CD4-positive, alpha-beta T cell treated with Interleukin-21 for 1 hour (primary cell): ENCODE measurements around the gene STXBP6.
"Not testable (repeated sequence)": the region's sequence is repeated elsewhere in the genome, so short reads cannot be mapped to it uniquely, and the experiment has no call there.

Experiments
- DNase-seq: peaks from one replicate; pipeline ENCODE4 v3.0.0-alpha.2; 2020

STXBP6 gene

DNA sequence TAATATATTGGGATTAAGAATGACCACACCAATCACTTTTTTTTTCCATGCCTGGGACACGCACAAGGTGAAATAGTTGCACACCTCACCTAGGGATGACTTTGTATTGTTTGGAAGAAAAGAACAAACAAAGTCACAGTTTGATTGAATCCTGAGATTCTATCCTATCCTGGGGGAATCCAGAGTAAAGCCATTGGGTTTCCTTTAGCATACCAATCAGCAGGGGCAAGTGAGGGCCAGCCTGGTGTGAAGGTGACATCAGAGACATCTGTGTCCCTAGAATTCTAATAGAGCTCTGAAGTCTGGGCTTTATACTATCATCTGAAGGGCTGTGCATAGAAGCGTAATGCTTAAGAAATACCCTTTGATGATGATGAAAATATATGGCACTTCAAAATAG is 199.9 kb downstream of the STXBP6 start:
- no peak for DNase-seq

GRCh38 chr14:24849471-24849870 is 200.5 kb downstream of the STXBP6 start:
- no peak for DNase-seq

DNA sequence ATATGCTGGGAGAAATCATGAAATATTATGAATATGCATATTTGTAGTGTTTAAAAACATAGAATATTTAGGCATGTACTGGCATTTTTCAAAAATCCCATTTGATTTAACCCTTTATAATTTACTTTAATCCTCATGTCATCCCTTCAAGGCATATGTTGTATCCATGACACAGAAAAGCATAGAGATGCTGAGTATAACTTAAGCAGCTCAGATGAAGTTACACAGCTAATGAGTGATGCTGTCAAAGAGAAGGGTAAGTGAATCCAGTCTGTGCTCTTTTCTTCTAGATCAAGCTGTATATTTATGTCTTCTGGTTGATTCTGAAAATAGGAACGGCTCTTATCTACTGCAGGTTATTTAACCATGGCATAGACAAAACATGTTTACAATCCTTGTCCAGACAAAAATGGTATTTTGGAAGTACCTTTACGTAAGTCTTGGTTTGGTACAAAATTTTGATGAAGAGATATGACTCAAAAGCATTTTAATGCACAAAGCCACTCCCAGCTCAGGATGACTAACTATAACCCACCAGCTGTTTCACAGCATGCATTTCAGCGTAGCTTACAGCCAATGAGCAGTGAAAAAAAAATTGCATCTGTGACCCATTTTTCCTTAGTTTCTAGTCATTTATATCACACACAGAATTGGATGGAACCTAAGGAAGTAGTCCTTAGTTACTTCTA is 201.7 kb downstream of the STXBP6 start:
- no peak for DNase-seq

GRCh38 chr14:24847568-24848095 is 202.3 kb downstream of the STXBP6 start:
- no peak for DNase-seq

DNA sequence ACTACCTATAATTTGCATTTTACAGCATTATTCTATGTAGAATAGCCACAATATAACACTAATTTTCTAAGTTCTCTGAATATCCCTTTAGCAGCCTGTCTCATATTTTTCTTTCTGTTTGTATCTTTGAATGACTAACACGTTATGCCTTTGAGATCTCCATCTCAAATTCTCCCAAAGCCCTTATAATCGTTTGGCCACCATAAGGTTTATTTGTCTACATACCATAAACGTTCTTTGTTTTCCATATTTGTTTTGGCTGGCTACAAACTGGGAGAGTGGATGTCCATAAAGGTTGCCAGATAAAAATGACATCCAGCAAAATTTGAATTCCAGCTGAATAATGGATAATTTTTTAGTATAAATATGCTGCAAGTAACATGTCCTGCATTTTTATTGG is 203.7 kb downstream of the STXBP6 start:
- no peak for DNase-seq

DNA sequence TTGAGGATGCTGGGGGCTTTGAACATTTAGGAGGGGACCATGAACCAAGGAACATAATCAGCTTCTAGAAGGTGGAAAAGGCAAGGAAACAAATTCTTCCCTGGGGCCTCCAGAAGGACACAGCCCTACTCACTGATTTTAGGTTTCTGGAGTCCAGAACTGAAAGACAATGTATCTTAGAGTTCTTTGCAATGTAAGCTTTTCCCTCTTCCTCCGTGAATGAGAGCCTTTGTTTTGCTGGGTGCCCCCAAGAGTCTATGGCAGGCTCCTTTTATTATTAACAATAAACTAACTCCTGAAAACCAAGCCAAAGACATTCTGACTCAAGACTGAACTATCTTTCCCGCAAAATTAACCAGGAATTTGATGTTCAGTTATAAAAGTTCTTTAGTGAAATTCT is 204.1 kb downstream of the STXBP6 start:
- no peak for DNase-seq

DNA sequence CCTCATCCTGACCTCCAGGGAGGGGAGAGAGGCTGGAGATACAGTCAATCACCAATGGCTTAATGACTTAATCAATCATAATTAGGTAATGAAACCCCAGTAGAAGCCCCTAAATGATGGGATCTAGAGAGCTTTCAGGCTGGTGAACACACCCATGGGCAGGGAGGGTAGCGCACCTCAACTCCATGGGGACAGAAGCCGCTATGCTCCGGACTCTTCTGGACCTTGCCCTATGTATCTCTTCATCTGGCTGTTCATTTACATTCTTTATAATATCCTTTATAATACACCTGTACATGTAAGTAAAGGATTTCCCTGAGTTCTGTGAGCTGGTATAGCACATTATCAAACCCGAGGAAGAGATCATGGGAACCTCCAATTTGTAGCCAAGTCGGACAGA is 205.9 kb downstream of the STXBP6 start:
- no peak for DNase-seq

DNA sequence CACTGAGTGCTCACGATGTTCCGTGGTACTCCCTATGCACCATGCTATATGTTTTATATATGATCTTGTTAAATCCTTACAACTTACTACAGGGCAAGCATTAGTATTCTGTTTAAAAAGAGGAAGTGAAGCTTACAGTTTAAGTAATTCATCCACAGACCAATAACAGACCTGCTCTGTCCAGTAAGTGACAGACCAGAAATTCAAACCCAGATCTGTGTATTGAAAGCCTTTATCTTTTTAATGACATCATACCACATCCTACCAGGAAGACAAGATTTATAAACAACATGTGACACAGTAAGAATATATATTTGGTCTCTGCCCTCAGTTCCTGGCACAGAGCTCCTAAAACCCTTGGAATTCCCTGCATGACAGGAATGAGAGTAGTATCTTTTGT is 206.5 kb downstream of the STXBP6 start:
- DNase-seq: no peak

GRCh38 chr14:24840204-24840893 is 209.6 kb downstream of the STXBP6 start:
- DNase-seq: no peak

DNA sequence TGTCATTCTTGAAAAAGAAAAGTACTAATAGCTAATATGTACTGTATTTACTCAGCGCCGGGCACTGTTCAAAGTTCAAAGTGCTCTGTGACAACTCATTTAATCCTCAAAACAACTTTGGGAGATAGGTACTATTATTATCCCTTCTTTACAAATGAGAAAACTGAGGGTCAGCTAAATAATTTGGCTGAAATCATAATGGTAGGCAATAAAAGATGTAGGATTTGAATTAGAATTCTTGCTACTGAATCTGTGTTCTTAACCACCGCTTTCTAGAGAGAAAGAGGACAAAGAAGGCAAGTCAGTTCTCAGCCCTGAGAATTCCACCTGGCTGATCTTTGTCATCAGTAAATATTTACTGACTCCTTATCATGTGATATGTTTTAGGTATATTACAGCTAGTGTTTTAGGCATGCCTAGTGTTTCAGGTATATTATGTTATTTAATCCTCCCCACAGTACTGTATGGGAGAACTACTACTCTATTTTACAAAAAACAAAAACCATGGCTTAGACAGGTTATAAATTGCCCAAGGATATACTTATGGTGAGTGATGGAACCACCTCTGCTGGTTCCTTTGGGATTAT is 210.2 kb downstream of the STXBP6 start:
- no peak for DNase-seq

- DNase-seq: no peak
These were observed 210.9 kb downstream of the STXBP6 start for GRCh38 chr14:24838945-24839616.

GRCh38 chr14:24837280-24838046 is 212.5 kb downstream of the STXBP6 start:
- DNase-seq: no peak

- not testable (repeated sequence) for DNase-seq
These were observed 213.6 kb downstream of the STXBP6 start for GRCh38 chr14:24836324-24836723.

DNA sequence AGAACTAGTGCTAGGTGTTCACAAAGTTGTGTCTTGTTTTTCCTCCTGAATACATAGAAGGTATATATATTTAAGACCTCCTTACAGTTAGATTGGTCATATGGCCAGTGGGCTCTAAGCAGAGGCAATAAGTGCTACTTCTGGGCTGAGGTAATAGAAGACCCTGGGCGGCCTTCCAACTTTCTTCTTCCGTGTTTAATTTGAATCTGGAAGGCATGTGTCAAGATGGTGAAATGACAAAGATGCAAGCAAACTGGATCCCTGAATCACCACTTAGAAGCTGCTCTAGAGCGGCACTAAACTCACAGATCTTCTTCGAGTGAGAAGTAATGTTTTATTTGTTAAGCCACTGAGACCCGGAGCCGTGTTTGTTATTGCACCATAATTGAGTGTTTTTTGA is 215.0 kb downstream of the STXBP6 start:
- DNase-seq: no peak

DNA sequence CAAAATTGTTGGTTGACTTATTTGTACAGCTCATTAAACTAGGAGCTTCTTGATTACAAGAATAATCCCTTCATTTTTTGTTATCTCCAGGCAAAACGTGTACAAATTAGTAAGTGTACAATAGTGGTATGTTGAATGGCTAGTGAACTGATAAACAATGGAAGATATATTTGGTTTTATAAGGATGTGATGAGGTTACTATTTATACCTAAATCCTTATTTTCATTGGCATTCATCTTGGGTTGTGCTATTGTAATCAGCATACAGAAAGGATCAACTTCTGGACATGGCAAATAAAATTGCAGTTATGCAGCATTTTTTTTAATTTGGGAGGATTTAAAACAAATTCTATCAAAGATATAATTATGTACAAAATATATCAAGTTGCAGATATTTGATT is 216.6 kb downstream of the STXBP6 start:
- DNase-seq: no peak

- no peak for DNase-seq
These were observed 218.3 kb downstream of the STXBP6 start for GRCh38 chr14:24831677-24832076.

GRCh38 chr14:24829862-24830261 is 220.1 kb downstream of the STXBP6 start:
- DNase-seq: no peak

DNA sequence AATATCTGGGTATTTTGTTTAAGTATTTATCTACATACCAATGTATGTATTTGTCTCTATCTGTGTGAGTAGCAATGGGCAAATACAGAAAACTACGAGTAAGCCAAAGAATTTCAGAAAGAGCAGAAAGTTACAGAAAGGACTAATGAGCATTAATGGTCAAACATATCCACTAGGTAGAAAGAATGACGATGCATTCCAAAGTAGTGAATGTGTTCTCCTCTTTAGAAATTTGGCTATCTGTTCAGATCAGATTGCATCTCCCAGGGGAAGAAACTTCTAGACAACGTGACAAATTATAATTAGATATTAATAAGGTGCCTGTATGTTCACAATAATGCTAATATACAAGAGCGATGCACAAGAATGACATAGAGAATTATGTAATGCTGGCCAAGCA is 221.5 kb downstream of the STXBP6 start:
- DNase-seq: no peak

DNA sequence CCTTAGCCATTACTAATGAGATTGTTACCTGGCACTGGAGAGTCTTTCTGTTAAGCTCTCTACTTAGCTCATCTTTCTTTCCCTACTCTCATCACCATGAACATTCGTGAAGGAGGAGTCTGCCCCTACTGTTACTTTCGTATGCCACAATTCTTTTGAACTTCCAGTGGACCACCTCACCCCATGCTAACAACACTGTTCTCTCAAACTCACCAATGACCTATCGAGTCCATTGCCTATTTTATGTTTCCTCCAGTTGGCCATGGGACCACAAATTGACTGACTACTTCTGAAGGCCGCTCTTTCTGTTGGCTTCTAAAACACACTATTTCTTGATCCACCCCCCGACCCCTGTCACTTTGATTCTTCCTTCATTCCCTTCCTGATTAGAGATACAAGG is 223.6 kb downstream of the STXBP6 start:
- DNase-seq: no peak

- DNase-seq: no peak
These were observed 229.3 kb downstream of the STXBP6 start for GRCh38 chr14:24820616-24821015.

DNA sequence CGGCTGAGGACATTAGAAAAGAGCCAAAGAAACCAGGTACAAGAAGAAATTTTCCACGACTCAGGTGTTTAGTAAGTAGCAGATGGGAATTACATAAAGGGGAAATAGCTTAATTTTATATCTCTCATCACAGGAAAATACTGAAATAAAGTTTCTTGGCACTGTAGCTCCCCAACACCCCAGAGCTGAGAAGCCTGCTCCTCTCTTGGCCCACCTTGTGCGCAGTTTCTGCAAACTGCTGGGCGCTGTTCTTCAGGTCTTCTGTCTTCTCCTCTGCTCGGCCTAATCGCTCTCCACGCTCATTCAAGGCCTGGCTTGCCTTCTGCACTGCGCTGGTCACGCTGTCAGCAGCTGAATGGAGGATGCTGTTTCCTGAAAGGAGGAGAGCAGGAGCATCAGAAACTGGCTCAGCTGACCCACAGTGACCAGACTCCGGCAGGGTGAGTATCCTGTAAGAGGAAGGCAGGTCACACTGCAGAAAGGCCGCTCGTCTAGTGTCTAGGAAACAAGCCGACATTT is 231.1 kb downstream of the STXBP6 start:
- no peak for DNase-seq

DNA sequence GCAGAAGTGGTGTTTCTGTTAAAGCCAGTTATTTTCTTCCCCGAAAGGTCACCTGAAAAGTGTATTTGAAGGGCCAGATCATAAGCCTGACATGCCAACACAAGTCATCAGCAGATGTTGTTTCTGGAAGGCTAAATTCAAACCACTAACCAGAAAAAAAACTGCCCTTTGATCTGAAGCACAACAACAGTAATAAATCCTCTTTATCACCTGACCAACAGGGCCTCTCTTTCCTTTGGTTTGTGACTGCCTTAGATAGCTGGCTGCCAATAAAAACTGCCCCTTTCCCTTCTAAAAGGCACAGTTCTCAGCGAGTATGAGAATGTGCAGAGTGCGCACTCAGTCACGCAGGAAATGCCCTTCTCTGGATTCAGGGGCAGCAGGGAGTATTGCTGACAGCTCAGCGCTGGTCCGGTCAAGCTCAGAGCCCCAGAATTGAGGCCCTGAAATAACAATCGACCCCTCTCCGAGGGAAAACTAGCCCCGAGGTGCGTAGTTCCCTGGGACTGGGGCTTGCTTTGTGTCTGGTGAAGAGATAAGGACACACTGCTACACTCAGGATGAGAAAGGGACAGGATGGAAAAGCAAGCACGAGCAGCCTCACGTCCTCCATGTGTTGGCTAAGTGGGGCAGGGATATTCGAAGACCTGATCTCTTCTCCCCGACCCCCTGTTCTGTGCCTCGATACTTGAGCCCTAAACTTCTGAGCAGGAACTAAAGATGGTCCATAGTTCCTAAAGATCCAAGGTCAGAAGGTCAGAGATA is 231.7 kb downstream of the STXBP6 start:
- no peak for DNase-seq
